SK-N-SH treated with all-trans-retinoic acid at 6 μM for 48 hours (cell line): ENCODE data around the gene RHOU.

Source experiments
- ATAC-seq: fragments of 200-7000 bp; cut with Tn5 transposase; 3 replicates; pipeline ENCODE4 v1.9.1; 2020; ENCODE audit warnings: mild to moderate bottlenecking, moderate library complexity
- ARNTL ChIP-seq: fragments of 450-650 bp; formaldehyde crosslinking; IDR thresholded peaks from 2 replicates; pipeline ENCODE4 v1.5.0; 2020; ENCODE audit warnings: low read depth, mild to moderate bottlenecking, moderate library complexity, borderline replicate concordance
- BACH2 ChIP-seq: fragments of 250-450 bp; sonication (Bioruptor Pico); IDR thresholded peaks from 2 replicates; pipeline ENCODE4 v1.9.0; 2021; ENCODE audit warnings: mild to moderate bottlenecking, borderline replicate concordance
- CREB5 ChIP-seq: fragments of 250-450 bp; sonication (Bioruptor Pico); IDR thresholded peaks from 2 replicates; pipeline ENCODE4 v1.5.1; 2020; ENCODE audit warnings: low read depth, mild to moderate bottlenecking, moderate library complexity
- CSDC2 ChIP-seq: fragments of 250-450 bp; sonication (Bioruptor Pico); IDR thresholded peaks from 2 replicates; pipeline ENCODE4 v1.5.0; 2020; ENCODE audit warnings: mild to moderate bottlenecking, moderate library complexity
- CSRNP3 ChIP-seq: fragments of 250-450 bp; sonication (Bioruptor Pico); IDR thresholded peaks from 2 replicates; pipeline ENCODE4 v1.5.1; 2021; ENCODE audit warnings: mild to moderate bottlenecking, moderate library complexity
- ESRRG ChIP-seq: fragments of 250-450 bp; sonication (Bioruptor Pico); IDR thresholded peaks from 2 replicates; pipeline ENCODE4 v1.6.1; 2021; ENCODE audit warnings: mild to moderate bottlenecking
- GLIS3 ChIP-seq: fragments of 250-450 bp; sonication (Bioruptor Pico); IDR thresholded peaks from 2 replicates; pipeline ENCODE4 v1.5.0; 2020; ENCODE audit warnings: mild to moderate bottlenecking, moderate library complexity
- ISL1 ChIP-seq: fragments of 250-450 bp; sonication (Bioruptor Pico); IDR thresholded peaks from 2 replicates; pipeline ENCODE4 v2.1.2; 2022; ENCODE audit warnings: mild to moderate bottlenecking, moderate library complexity
- OSR1 ChIP-seq: fragments of 250-450 bp; sonication (Bioruptor Pico); IDR thresholded peaks from 2 replicates; pipeline ENCODE4 v1.8.0; 2022; ENCODE audit warnings: moderate library complexity, mild to moderate bottlenecking, inconsistent platforms
- PATZ1 ChIP-seq: fragments of 250-450 bp; sonication (Bioruptor Pico); IDR thresholded peaks from 2 replicates; pipeline ENCODE4 v1.8.0; 2020; ENCODE audit warnings: mild to moderate bottlenecking, moderate library complexity, borderline replicate concordance
- POU6F1 ChIP-seq: fragments of 250-450 bp; sonication (Bioruptor Pico); IDR thresholded peaks from 2 replicates; pipeline ENCODE4 v1.8.0; 2021; ENCODE audit warnings: low read depth, mild to moderate bottlenecking, moderate library complexity, borderline replicate concordance
- PPARA ChIP-seq: fragments of 250-450 bp; sonication (Bioruptor Pico); IDR thresholded peaks from 2 replicates; pipeline ENCODE4 v1.5.0; 2020; ENCODE audit warnings: mild to moderate bottlenecking, borderline replicate concordance
- RARB ChIP-seq: fragments of 250-450 bp; sonication (Bioruptor Pico); IDR thresholded peaks from 2 replicates; pipeline ENCODE4 v1.8.0; 2021; ENCODE audit warnings: mild to moderate bottlenecking, moderate library complexity
- SNAI2 ChIP-seq: fragments of 250-450 bp; sonication (Bioruptor Pico); IDR thresholded peaks from 2 replicates; pipeline ENCODE4 v1.5.0; 2020; ENCODE audit warnings: mild to moderate bottlenecking, moderate library complexity
- TCF4 ChIP-seq: fragments of 250-450 bp; sonication (Bioruptor Pico); IDR thresholded peaks from 2 replicates; pipeline ENCODE4 v1.8.0; 2021; ENCODE audit warnings: mild to moderate bottlenecking, moderate library complexity, borderline replicate concordance
- TOX ChIP-seq: fragments of 250-450 bp; sonication (Bioruptor Pico); IDR thresholded peaks from 2 replicates; pipeline ENCODE4 v1.8.0; 2021; ENCODE audit warnings: mild to moderate bottlenecking, moderate library complexity, borderline replicate concordance
- TSHZ2 ChIP-seq: fragments of 250-450 bp; sonication (Bioruptor Pico); IDR thresholded peaks from 2 replicates; pipeline ENCODE4 v1.5.0; 2020; ENCODE audit warnings: mild to moderate bottlenecking, moderate library complexity
- ZC3H10 ChIP-seq: fragments of 250-450 bp; sonication (Bioruptor Pico); IDR thresholded peaks from 2 replicates; pipeline ENCODE4 v1.5.1; 2021; ENCODE audit warnings: mild to moderate bottlenecking, moderate library complexity
- ZFP30 ChIP-seq: fragments of 450-650 bp; formaldehyde crosslinking; IDR thresholded peaks from 2 replicates; pipeline ENCODE4 v1.5.0; 2022; ENCODE audit warnings: mild to moderate bottlenecking, moderate library complexity
- ZNF70 ChIP-seq: fragments of 450-650 bp; formaldehyde crosslinking; IDR thresholded peaks from 2 replicates; pipeline ENCODE4 v1.5.0; 2020; ENCODE audit warnings: mild to moderate bottlenecking, moderate library complexity
- ZNF8 ChIP-seq: fragments of 450-650 bp; formaldehyde crosslinking; IDR thresholded peaks from 2 replicates; pipeline ENCODE4 v1.5.0; 2020; ENCODE audit warnings: mild to moderate bottlenecking, moderate library complexity

RHOU gene

GRCh38 chr1:228751360-228752098, 16.2 kb downstream of the RHOU start:
- TF ChIP-seq OSR1 (CRISPR knock-in tag) (no peak), ISL1 (CRISPR knock-in tag) (no peak), TSHZ2 (no peak)
- ATAC-seq = no peak

- no peak for ATAC-seq
- TF ChIP-seq ZNF70 (no peak), BACH2 (CRISPR knock-in tag) (no peak), GLIS3 (CRISPR knock-in tag) (no peak), ZC3H10 (CRISPR knock-in tag) (no peak), ZNF8 (no peak), ZFP30 (CRISPR knock-in tag) (no peak), CSRNP3 (CRISPR knock-in tag) (no peak), CREB5 (CRISPR knock-in tag) (no peak), ARNTL (CRISPR knock-in tag) (no peak), RARB (CRISPR knock-in tag) (no peak), OSR1 (CRISPR knock-in tag) (no peak), TOX (no peak), ESRRG (CRISPR knock-in tag) (no peak), TSHZ2 (no peak), TCF4 (no peak), SNAI2 (CRISPR knock-in tag) (no peak), ISL1 (CRISPR knock-in tag) (no peak), POU6F1 (no peak)
Observed at GRCh38 chr1:228752258-228752657, 17.0 kb downstream of the RHOU start.

GRCh38 chr1:228752675-228753265, 17.5 kb downstream of the RHOU start:
- TF ChIP-seq ZFP30 (CRISPR knock-in tag) (no peak), ZNF8 (no peak), CSDC2 (CRISPR knock-in tag) (no peak), BACH2 (CRISPR knock-in tag) (no peak), ZC3H10 (CRISPR knock-in tag) (no peak), OSR1 (CRISPR knock-in tag) (no peak), PPARA (CRISPR knock-in tag) (no peak), PATZ1 (CRISPR knock-in tag) (no peak), TSHZ2 (no peak), SNAI2 (CRISPR knock-in tag) (no peak), TOX (no peak), GLIS3 (CRISPR knock-in tag) (no peak), ISL1 (CRISPR knock-in tag) (no peak)
- no peak for ATAC-seq
